WTC11 (cell line): Measurements from ENCODE around the gene MYOD1. TPM values are rescaled to one million over a fixed set of nuclear protein-coding genes. Genes with fewer than 3 reads are reported as not detected.

Source experiments
- ATAC-seq: fragments of 200-7000 bp; cut with Tn5 transposase; 2 replicates; pipeline ENCODE4 v1.10.0; 2021; ENCODE audit warnings: mild to moderate bottlenecking, moderate library complexity
- CTCF ChIA-PET: fragments of 300-600 bp; sonication (Branson Sonifier 250); formaldehyde crosslinking; loops from one replicate; lab custom pipeline; 2021; ENCODE audit warnings: antibody characterized with exemption; lab: Charles Lee
- POLR2A ChIA-PET: fragments of 350-600 bp; sonication (Branson Sonifier 250); formaldehyde crosslinking; loops from one replicate; lab custom pipeline; 2021; ENCODE audit warnings: antibody characterized with exemption; lab: Charles Lee
- DNase-seq: peaks from one replicate; pipeline ENCODE4 v3.0.0; 2021; ENCODE audit warnings: low spot score
- H3K27ac Mint-ChIP-seq: 2 replicates; pipeline ENCODE4 v1.8.0; 2021; ENCODE audit warnings: mixed read lengths
- H3K27me3 Mint-ChIP-seq: 2 replicates; pipeline ENCODE4 v1.8.0; 2021; ENCODE audit warnings: low read depth, mild to moderate bottlenecking, moderate library complexity, mixed read lengths
- H3K36me3 Mint-ChIP-seq: 2 replicates; pipeline ENCODE4 v1.8.0; 2021; ENCODE audit warnings: mixed read lengths
- H3K4me1 Mint-ChIP-seq: 2 replicates; pipeline ENCODE4 v1.8.0; 2022; ENCODE audit warnings: mixed read lengths
- H3K4me3 Mint-ChIP-seq: 2 replicates; pipeline ENCODE4 v1.8.0; 2021; ENCODE audit warnings: mild to moderate bottlenecking, moderate library complexity, mixed read lengths
- H3K9me3 Mint-ChIP-seq: 2 replicates; pipeline ENCODE4 v1.8.0; 2021; ENCODE audit warnings: mixed read lengths
- AFF4 ChIP-seq: sonication (generic); formaldehyde crosslinking; IDR thresholded peaks from 2 replicates; pipeline ENCODE4 v1.8.1; 2023; ENCODE audit warnings: mild to moderate bottlenecking, missing genetic modification reagents, borderline replicate concordance
- E2F4 ChIP-seq: sonication (generic); formaldehyde crosslinking; IDR thresholded peaks from 2 replicates; pipeline ENCODE4 v1.8.1; 2022; ENCODE audit warnings: low read depth, mild to moderate bottlenecking, moderate library complexity, missing genetic modification reagents, borderline replicate concordance
- E2F5 ChIP-seq: sonication (generic); formaldehyde crosslinking; IDR thresholded peaks from 2 replicates; pipeline ENCODE4 v1.8.1; 2022; ENCODE audit warnings: mild to moderate bottlenecking, moderate library complexity, missing genetic modification reagents
- ELF4 ChIP-seq: sonication (generic); formaldehyde crosslinking; IDR thresholded peaks from 2 replicates; pipeline ENCODE4 v1.8.1; 2022; ENCODE audit warnings: low read depth, mild to moderate bottlenecking, moderate library complexity, missing genetic modification reagents
- HMGXB4 ChIP-seq: sonication (generic); formaldehyde crosslinking; IDR thresholded peaks from 2 replicates; pipeline ENCODE4 v1.8.1; 2023; ENCODE audit warnings: mild to moderate bottlenecking, moderate library complexity, missing genetic modification reagents
- JAZF1 ChIP-seq: fragments of 250-450 bp; sonication (Bioruptor Pico); IDR thresholded peaks from 2 replicates; pipeline ENCODE4 v1.9.0; 2021; ENCODE audit warnings: moderate library complexity, mild to moderate bottlenecking, inconsistent platforms
- OVOL2 ChIP-seq: fragments of 250-450 bp; sonication (Bioruptor Pico); IDR thresholded peaks from 2 replicates; pipeline ENCODE4 v1.9.0; 2021; ENCODE audit warnings: mild to moderate bottlenecking, borderline replicate concordance
- PRDM15 ChIP-seq: sonication (generic); formaldehyde crosslinking; IDR thresholded peaks from 2 replicates; pipeline ENCODE4 v1.8.0; 2022; ENCODE audit warnings: missing genetic modification reagents
- TEAD1 ChIP-seq: sonication (generic); formaldehyde crosslinking; IDR thresholded peaks from 2 replicates; pipeline ENCODE4 v1.8.0; 2022; ENCODE audit warnings: mild to moderate bottlenecking, missing genetic modification reagents
- ZNF317 ChIP-seq: sonication (generic); formaldehyde crosslinking; IDR thresholded peaks from 2 replicates; pipeline ENCODE4 v1.8.1; 2023; ENCODE audit warnings: low read depth, mild to moderate bottlenecking, moderate library complexity, missing genetic modification reagents, borderline replicate concordance
- ZNF423 ChIP-seq: fragments of 250-450 bp; sonication (Bioruptor Pico); IDR thresholded peaks from 2 replicates; pipeline ENCODE4 v2.1.2; 2022; ENCODE audit warnings: mild to moderate bottlenecking, moderate library complexity
- ZNF512 ChIP-seq: sonication (generic); formaldehyde crosslinking; IDR thresholded peaks from 2 replicates; pipeline ENCODE4 v1.8.1; 2022; ENCODE audit warnings: missing genetic modification reagents, borderline replicate concordance
- total RNA-seq: library from RNA; stranded (reverse); gene quantifications from 3 replicates; pipeline ENCODE4 v1.2.3, GENCODE V29; 2021

Gene MYOD1
- total RNA-seq, 1 experiment from 2014 or later, result not detected

- TF ChIP-seq JAZF1 (CRISPR knock-in tag) (no peak), PRDM15 (CRISPR knock-in tag) (no peak), AFF4 (CRISPR knock-in tag) (no peak), ZNF317 (CRISPR knock-in tag) (no peak), ZNF512 (CRISPR knock-in tag) (no peak), ZNF423 (no peak), E2F5 (CRISPR knock-in tag) (no peak), ELF4 (CRISPR knock-in tag) (no peak), OVOL2 (CRISPR knock-in tag) (no peak)
Measured at GRCh38 chr11:17733261-17733660, 13.9 kb downstream of the MYOD1 start (continued).

- peaks cover 33% of the 10 kb centered on the region for H3K27me3 Mint-ChIP-seq
- ATAC-seq (peak; percentile 38), DNase-seq (peak; percentile 62)
- H3K27ac Mint-ChIP-seq, result no peak within 1 kb of the TSS
- H3K9me3 Mint-ChIP-seq, result no peaks in the 10 kb centered on the region
- H3K4me1 Mint-ChIP-seq, result peaks cover 11% of the 10 kb centered on the region
- peak within 1 kb of the TSS; percentile 69 for H3K4me3 Mint-ChIP-seq
- no peak for TF ChIP-seq E2F4 (CRISPR knock-in tag)
- 0 out of 2 replicates have a peak, but pooled peaks have one; percentile 20 for TF ChIP-seq TEAD1
- TF ChIP-seq HMGXB4, result peak; percentile 43; the same call in 1 of the 2 replicates
- ChIA-PET CTCF (interaction anchor here (0.9 to 4.3 kb wide), 23 partner anchors 9 to 244 kb away, joined by 3 to 83 read pairs (median 6); partner anchors contain the start of gene MYOD1), POLR2A (no interaction called here)
- H3K36me3 Mint-ChIP-seq, result no peaks in the 10 kb centered on the region
Measured at GRCh38 chr11:17734418-17734911, 15.1 kb downstream of the MYOD1 start, which contains the start of gene KCNC1. TSS of gene KCNC1 (plus strand) at chr11:17734781. CDS start at chr11:17736003, 1,222 bp downstream.
